Caco-2 (cell line): ENCODE results near the gene RPL7A. TPM values are rescaled to one million over a fixed set of nuclear protein-coding genes. Genes with fewer than 3 reads are reported as not detected.

ENCODE experiments used
- BruUV-seq: library from RNA; stranded (reverse); fragments of 400-500 nt; replicated peaks from 2 replicates; lab custom pipeline; 2021; lab: Mats Ljungman, UMichigan
- CTCF ChIA-PET: fragments of 300-600 bp; sonication (Branson Sonifier 250); formaldehyde crosslinking; loops from one replicate; lab custom pipeline; 2022; ENCODE audit warnings: antibody characterized with exemption; lab: Charles Lee
- POLR2A ChIA-PET: fragments of 300-600 bp; sonication (Branson Sonifier 250); formaldehyde crosslinking; loops from one replicate; lab custom pipeline; 2022; ENCODE audit warnings: antibody characterized with exemption; lab: Charles Lee
- DNase-seq, 2 experiments: peaks; one replicate each; pipeline versions ENCODE4 v3.0.0 to v3.0.0-alpha.2; 2020 to 2022
- H3K27me3 ChIP-seq: replicated peaks from 2 replicates; pipeline ENCODE4 v1.6.0; 2011; ENCODE audit warnings: low read length; ENCODE audit not compliant: control insufficient read depth, insufficient read depth
- H3K36me3 ChIP-seq: 2 replicates; pipeline ENCODE4 v1.5.1; 2011; ENCODE audit warnings: low read length; ENCODE audit not compliant: control insufficient read depth, insufficient read depth
- H3K4me1 ChIP-seq: fragments of 250-450 bp; sonication (Bioruptor Pico); 2 replicates; pipeline ENCODE4 v1.5.1; 2020; ENCODE audit warnings: mild to moderate bottlenecking
- H3K4me3 ChIP-seq: 2 replicates; pipeline ENCODE4 v1.5.1; 2011; ENCODE audit warnings: low read depth, mild to moderate bottlenecking, control low read depth, low read length
- H3K9me3 ChIP-seq: fragments of 250-450 bp; sonication (Bioruptor Pico); 2 replicates; pipeline ENCODE4 v1.5.1; 2020; ENCODE audit warnings: mild to moderate bottlenecking, moderate library complexity
- H3K27ac Mint-ChIP-seq: one replicate; pipeline ENCODE4 v1.8.0; 2022; ENCODE audit warnings: mixed read lengths; ENCODE audit not compliant: unreplicated experiment
- H3K27me3 Mint-ChIP-seq: one replicate; pipeline ENCODE4 v1.8.0; 2022; ENCODE audit warnings: mixed read lengths; ENCODE audit not compliant: insufficient read depth, unreplicated experiment
- H3K36me3 Mint-ChIP-seq: one replicate; pipeline ENCODE4 v1.8.0; 2022; ENCODE audit warnings: mild to moderate bottlenecking, mixed read lengths; ENCODE audit not compliant: insufficient read depth, unreplicated experiment
- H3K4me1 Mint-ChIP-seq: one replicate; pipeline ENCODE4 v1.8.0; 2022; ENCODE audit warnings: low read depth, mixed read lengths; ENCODE audit not compliant: unreplicated experiment
- H3K4me3 Mint-ChIP-seq: one replicate; pipeline ENCODE4 v1.8.0; 2022; ENCODE audit warnings: mild to moderate bottlenecking, moderate library complexity, mixed read lengths; ENCODE audit not compliant: unreplicated experiment
- H3K9me3 Mint-ChIP-seq: one replicate; pipeline ENCODE4 v1.8.0; 2022; ENCODE audit warnings: mixed read lengths; ENCODE audit not compliant: unreplicated experiment
- CTCF ChIP-seq, 2 experiments: fragments of 200-600 bp in 1 of 2; IDR thresholded peaks; 1 replicate in 1 of 2; 2 replicates in 1 of 2; pipeline versions ENCODE4 v1.5.1 to v1.8.0; 2011 to 2022; ENCODE audit warnings: antibody characterized with exemption in 1 of 2, control low read depth in 1 of 2, inconsistent platforms in 1 of 2, low read depth in 1 of 2, low read length in 1 of 2, mild to moderate bottlenecking in 1 of 2, moderate library complexity in 1 of 2; ENCODE audit not compliant: insufficient read depth in 1 of 2, severe bottlenecking in 1 of 2, unreplicated experiment in 1 of 2
- intact Hi-C: fragments of 100-400 bp; cut with micrococcal nuclease; formaldehyde crosslinking; loops from one replicate; pipeline ENCODE4 v1.10.0; 2022; ENCODE audit not compliant: unreplicated experiment
- total RNA-seq: library from RNA; stranded (reverse); gene quantifications from 2 replicates; pipeline ENCODE4 v1.2.3, GENCODE V29; 2022

The RPL7A gene
- total RNA-seq, 1 experiment from 2014 or later, result 1,995 TPM

- no TSS peak for BruUV-seq
- Histone ChIP-seq H3K4me1 (peaks cover 14% of the 10 kb centered on the region), H3K4me3 (peak overlapping the region; percentile 62), H3K36me3 (peaks cover 5% of the 10 kb centered on the region), H3K27me3 (no peaks in the 10 kb centered on the region), H3K9me3 (no peaks in the 10 kb centered on the region)
- H3K4me3 Mint-ChIP-seq, result peak overlapping the region; percentile 86
- no peak for TF ChIP-seq CTCF (IDR thresholded peaks at IDR 0.05; ENCODE audit: insufficient read depth in 1 of 2, low read depth in 1 of 2, low read length in 1 of 2, severe bottlenecking in 1 of 2, unreplicated experiment in 1 of 2)
- intact Hi-C loops, result loop anchor here (2.0 kb wide), 2 partner anchors 19 to 37 kb away; partner anchors contain the start of genes STKLD1 and SURF4
- no peak overlapping the region for H3K27ac Mint-ChIP-seq
- no peaks in the 10 kb centered on the region for H3K27me3 Mint-ChIP-seq
- H3K36me3 Mint-ChIP-seq, result peaks cover 93% of the 10 kb centered on the region
- CTCF ChIA-PET, result interaction anchor here (0.9 to 1.8 kb wide), 7 partner anchors 8 to 170 kb away, joined by 3 to 9 read pairs (median 3); partner anchors contain the start of genes MED22 and RPL7A
- H3K4me1 Mint-ChIP-seq, result peaks cover 20% of the 10 kb centered on the region
- no peak for DNase-seq
- POLR2A ChIA-PET, result no interaction called here
- no peaks in the 10 kb centered on the region for H3K9me3 Mint-ChIP-seq
Measured at GRCh38 chr9:133357656-133358055, 9.6 kb downstream of the RPL7A start.

- Histone ChIP-seq H3K4me3 (no peak overlapping the region), H3K4me1 (peaks cover 14% of the 10 kb centered on the region), H3K36me3 (peaks cover 2% of the 10 kb centered on the region), H3K27me3 (no peaks in the 10 kb centered on the region), H3K9me3 (no peaks in the 10 kb centered on the region)
- intact Hi-C loops, result loop anchor here (1.0 kb wide), 2 partner anchors 45 to 127 kb away; no protein-coding TSS in a partner anchor
- Mint-ChIP-seq H3K27ac (peak overlapping the region; percentile 42), H3K36me3 (peaks cover 94% of the 10 kb centered on the region), H3K27me3 (no peaks in the 10 kb centered on the region), H3K4me1 (peaks cover 20% of the 10 kb centered on the region), H3K4me3 (no peak overlapping the region), H3K9me3 (no peaks in the 10 kb centered on the region)
- peak; percentile 58 to 70 for DNase-seq
- ChIA-PET POLR2A (interaction anchor here (1.1 kb wide), 1 partner anchor 100 kb away, joined by 3 read pairs; the partner anchor contains the start of gene CACFD1), CTCF (interaction anchor here (0.6 kb wide), 1 partner anchor 119 kb away, joined by 4 read pairs; the partner anchor contains the start of gene SLC2A6)
- TF ChIP-seq CTCF (IDR thresholded peaks at IDR 0.05; ENCODE audit: insufficient read depth in 1 of 2, low read depth in 1 of 2, low read length in 1 of 2, severe bottlenecking in 1 of 2, unreplicated experiment in 1 of 2), result peak; percentile 32 to 57
- no TSS peak for BruUV-seq
Measured at GRCh38 chr9:133359399-133360175, 11.6 kb downstream of the RPL7A start.
